GM21619 (cell line): ENCODE measurements around the gene FCSK.

ENCODE experiments used
- ATAC-seq: cut with Tn5 transposase; IDR thresholded peaks from one replicate; pipeline ENCODE4 v1.9.1; 2021; ENCODE audit not compliant: unreplicated experiment

Gene FCSK

GRCh38 chr16:70453117-70453891, 1.1 kb upstream of the FCSK start:
- ATAC-seq, result no peak

- no peak for ATAC-seq
Observed at GRCh38 chr16:70453892-70454221, 538 bp upstream of the FCSK start.

DNA sequence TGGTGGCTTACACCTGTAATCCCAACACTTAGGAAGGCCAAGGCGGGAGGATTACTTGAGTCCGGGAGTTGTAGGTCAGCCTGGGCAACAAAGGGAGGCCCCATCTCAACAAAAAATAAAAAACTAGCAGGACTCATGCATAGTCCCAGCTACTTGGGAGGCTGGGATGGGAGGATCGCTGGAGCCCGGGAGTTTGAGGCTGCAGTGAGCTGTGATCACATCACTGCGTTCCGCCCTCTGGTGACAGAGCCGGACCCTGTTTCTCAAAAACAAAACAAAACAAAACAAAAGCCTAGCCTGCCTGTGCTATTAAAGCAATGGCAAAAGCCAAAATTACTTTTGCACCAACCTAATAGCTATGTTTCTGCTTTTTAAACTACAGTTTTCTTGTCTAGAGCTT, 1.5 kb downstream of the FCSK start:
- ATAC-seq, result no peak

DNA sequence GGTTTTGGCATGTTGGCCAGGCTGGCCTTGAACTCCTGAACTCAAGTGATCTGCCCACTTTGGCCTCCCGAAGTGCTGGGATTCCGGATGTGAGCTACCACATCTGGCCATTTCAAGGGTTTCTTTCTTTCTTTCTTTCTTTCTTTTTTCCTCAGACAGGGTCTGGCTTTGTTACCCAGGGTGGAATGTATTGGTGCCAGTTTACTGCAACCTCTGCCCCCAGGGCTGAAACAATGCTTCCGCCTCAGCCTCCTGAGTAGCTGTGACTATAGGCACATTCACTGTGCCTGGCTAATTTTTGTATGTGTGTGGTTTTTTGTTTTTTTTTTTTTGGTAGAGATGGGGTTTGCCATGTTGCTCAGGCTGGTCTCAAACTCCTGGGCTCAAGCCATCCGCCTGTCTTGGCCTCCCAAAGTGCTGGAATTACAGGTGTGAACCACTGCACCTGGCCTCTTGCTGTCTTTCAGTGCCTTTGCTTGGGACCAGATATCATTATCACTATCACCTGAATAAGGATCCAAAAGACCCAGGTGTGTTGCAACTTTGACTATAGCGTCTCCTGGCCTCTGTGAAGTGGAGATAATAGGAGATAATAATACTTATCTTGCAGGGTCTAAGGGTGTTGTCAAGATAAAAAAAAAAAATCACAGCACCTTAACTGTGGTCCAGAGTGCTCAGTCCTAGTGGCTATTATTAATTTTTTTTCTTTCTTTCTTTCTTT, 3.2 kb downstream of the FCSK start:
- ATAC-seq, result no peak

- ATAC-seq, result no peak
Observed at GRCh38 chr16:70460737-70461261, 6.4 kb downstream of the FCSK start.

DNA sequence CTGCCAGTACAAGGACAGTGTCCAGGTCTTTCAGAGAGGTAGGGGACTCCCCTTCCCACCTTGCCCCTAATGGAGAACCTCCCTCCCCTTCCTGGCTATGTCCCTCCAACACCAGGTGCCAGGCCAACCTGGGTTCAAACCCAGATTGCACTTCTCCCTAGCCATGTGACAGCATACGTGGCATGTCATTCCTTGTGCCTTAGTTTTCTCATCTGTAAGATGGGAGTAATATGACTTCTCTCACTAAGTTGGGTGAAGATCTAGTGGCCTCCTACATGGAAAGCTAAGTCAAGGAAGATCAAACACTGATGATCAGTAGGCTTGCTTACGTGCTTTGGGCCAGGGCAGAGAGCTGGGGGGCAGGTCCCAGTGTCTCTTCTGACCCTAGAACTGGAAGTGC, 8.8 kb downstream of the FCSK start:
- no peak for ATAC-seq

GRCh38 chr16:70465999-70466804, 11.8 kb downstream of the FCSK start:
- no peak for ATAC-seq

DNA sequence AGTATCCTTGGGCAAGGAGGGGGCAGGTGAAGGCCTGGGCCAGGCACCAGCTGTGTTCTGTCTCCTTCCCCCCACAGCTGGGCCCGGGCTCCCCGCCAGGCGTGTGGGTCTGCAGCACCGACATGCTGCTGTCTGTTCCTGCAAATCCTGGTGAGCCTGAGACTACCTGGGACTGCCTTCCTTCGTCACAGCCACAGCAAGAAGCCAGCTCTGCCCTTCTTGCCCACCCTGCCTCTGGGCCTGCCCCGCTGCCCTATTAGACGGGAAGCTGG, 12.3 kb downstream of the FCSK start:
- ATAC-seq, result no peak

DNA sequence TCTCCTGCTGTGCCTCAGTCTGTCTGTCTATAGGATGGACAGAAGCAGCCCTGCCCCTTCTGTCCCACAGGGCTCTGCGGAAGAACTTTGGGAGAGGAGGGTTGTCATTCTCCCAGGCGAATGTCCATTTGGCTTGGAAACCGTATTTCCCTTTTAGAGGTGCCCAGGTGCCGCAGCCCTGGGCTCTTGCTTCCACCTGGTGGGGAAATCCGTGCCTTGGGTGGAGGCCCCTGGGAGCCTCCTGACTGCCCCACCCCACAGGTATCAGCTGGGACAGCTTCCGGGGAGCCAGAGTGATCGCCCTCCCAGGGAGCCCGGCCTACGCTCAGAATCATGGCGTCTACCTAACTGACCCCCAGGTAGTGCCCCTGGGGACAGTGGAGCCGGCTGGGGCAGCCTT, 12.7 kb downstream of the FCSK start:
- ATAC-seq, result no peak

GRCh38 chr16:70467608-70468007, 13.2 kb downstream of the FCSK start:
- no peak for ATAC-seq

- ATAC-seq, result no peak
Observed at GRCh38 chr16:70468776-70469525, 14.6 kb downstream of the FCSK start.

GRCh38 chr16:70470141-70470926, 15.9 kb downstream of the FCSK start:
- ATAC-seq, result no peak

DNA sequence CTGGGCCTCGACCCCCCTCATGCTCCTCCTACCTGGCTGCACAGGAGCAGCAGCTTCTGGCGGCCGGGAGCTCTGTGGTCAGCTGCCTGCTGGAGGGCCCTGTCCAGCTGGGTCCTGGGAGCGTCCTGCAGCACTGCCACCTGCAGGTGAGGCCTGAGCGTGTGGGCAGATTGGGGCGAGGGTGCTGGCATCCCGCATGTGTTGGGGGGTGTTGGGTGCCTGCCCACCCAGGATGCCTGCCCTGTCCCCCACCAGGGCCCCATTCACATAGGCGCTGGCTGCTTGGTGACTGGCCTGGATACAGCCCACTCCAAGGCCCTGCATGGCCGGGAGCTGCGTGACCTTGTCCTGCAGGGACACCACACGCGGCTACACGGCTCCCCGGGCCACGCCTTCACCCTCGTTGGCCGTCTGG, 16.5 kb downstream of the FCSK start:
- ATAC-seq, result no peak

GRCh38 chr16:70472786-70473433, 18.5 kb downstream of the FCSK start:
- ATAC-seq, result no peak

DNA sequence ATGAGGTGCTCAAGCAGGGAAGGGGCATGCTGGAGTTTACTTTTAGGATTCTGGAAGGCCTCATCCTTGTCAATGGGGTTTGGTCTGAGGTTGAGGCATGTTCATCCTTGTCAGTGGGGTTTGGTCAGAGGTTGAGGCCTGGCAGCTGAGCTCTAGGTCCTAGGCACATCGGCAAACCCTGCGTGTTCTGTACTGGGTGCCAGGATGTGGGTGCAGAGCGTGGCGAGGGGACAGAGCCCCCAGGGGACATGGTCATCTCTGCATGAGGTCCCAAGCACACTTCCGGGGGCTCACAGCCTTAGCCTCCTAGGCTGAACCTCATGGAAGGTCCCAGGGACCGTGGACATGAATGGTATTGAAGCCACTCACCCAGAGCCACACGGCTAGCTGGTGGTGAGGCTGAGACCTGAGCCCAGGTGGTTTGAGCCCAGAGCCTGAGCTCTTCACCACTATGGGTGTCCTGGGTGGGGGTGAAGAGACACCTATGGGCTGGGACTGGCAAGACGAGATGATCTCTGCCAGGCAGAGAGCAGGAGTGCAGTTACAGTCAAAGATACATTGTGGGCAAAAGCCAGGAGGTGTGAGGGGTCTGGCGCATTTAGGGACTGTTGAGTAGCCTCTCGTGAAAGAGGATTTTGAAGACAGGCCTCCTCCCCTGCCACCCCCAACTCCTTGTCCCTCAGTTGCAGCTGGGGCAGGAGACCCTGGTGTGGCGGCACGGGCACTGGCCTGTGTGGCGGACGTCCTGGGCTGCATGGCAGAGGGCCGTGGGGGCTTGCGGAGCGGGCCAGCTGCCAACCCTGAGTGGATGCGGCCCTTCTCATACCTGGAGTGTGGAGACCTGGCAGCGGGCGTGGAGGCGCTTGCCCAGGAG, 19.3 kb downstream of the FCSK start:
- no peak for ATAC-seq

DNA sequence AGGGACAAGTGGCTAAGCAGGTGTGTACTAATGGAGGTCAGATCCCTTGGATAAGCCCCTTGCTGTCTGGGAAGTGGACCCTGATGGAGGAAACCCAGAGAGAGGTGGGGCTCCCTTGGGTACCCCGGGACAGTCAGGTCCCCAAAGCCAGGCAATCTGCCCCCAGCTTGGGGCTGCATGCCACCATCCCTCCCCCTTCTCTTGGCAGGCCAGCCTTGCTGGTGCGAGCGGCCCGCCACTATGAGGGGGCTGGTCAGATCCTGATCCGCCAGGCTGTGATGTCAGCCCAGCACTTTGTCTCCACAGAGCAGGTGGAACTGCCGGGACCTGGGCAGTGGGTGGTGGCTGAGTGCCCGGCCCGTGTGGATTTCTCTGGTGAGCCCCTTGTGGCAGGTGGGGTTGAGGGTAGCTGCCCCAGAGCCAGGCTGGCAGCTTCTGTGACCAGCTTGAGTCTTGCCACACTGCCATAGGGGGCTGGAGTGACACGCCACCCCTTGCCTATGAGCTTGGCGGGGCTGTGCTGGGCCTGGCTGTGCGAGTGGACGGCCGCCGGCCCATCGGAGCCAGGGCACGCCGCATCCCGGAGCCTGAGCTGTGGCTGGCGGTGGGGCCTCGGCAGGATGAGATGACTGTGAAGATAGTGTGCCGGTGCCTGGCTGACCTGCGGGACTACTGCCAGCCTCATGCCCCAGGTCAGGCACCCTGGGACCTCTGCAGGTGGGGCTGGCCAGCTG, 20.1 kb downstream of the FCSK start:
- no peak for ATAC-seq

DNA sequence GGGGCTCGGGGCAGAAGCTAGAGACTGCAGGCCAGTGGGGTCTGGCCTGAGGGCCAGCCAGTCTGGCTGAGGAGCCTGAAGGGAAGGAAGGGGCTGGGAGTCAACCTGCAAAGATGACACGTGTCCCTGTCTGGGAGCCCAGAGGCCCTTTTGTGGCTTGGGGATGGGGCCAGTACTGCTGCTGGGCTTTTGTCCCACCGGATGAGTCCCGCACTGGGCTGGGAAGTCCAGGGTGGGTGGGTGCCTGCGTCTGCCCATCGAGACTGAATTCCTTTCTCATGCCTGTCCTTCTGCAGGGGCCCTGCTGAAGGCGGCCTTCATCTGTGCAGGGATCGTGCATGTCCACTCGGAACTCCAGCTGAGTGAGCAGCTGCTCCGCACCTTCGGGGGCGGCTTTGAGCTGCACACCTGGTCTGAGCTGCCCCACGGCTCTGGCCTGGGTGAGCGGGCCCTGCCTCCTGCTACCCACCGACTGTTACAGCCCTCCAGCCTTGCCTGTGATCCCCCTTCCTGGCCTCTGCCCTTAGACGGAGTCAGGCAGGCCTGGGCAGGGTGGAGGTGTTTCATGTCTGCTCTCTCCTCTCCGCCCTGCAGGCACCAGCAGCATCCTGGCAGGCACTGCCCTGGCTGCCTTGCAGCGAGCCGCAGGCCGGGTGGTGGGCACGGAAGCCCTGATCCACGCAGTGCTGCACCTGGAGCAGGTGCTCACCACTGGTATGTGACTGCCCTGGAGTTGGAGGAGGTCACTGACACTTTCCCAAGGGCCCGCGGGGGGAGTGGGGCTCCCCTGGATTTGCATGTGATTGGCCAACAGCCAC, 20.9 kb downstream of the FCSK start:
- ATAC-seq, result no peak
